Measurements from ENCODE around the gene PTPRT. TPM values are rescaled to one million over a fixed set of nuclear protein-coding genes. Genes with fewer than 3 reads are reported as not detected.

Gene PTPRT
- total and polyA plus RNA-seq, 2 of the 13 experiments (the other 11 are each of a cell fraction or from before 2014, with no cell fraction given): under 0.01 to 0.09 TPM

- TF ChIP-seq DZIP1 (CRISPR knock-in tag; IDR thresholded peaks at IDR 0.05) (no peak), RAD51 (IDR thresholded peaks at IDR 0.05; ENCODE audit: borderline replicate concordance) (no peak), KLF6 (CRISPR knock-in tag; IDR thresholded peaks at IDR 0.05) (no peak), ETV6 (CRISPR knock-in tag; conservative IDR thresholded peaks at IDR 0.05) (no peak), ZNF337 (CRISPR knock-in tag; IDR thresholded peaks at IDR 0.05; ENCODE audit: borderline replicate concordance, low read depth) (no peak), NR1H2 (CRISPR knock-in tag; IDR thresholded peaks at IDR 0.05; ENCODE audit: borderline replicate concordance, low read depth) (no peak), RCOR2 (CRISPR knock-in tag; IDR thresholded peaks at IDR 0.05) (no peak)
Observed at GRCh38 chr20:43006651-43007375, 182.9 kb downstream of the PTPRT start (continued).

DNA sequence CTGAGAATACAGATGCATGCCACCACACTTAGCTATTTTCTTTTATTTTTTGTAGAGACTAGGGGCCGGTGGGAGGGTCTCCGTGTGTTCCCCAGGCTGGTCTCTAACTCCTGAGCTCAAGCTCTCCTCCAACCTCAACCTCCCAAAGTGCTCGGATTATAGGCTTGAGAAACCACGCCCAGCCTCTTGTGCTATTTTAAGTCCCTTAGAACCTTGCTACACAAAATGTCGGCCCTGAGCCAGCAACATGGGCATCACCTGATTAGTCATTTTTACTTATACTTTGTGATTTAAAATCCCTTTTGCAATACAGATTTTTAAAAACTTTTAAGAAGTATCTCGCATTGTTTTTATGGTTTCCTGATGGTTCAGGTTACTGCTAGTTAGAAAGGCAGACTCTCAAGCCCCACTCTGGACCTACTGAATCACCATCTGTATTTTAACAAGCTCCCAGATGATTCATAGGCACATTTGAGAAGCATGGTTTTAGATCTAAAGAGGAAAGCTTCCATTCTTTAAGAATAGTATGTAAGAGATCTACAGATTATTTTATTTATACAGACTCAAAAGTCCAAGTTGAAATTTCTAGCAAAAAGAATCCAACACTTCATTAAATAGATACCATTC, 186.3 kb downstream of the PTPRT start:
- CTCF ChIA-PET (ENCODE audit: low intra/inter-chr PET ratio, low total read pairs): no interaction called here
- Histone ChIP-seq H3K79me2 (ENCODE audit: insufficient read depth, low read length) (no peaks in the 10 kb centered on the region), H4K20me1 (ENCODE audit: insufficient read depth, low read length) (no peaks in the 10 kb centered on the region), H3K27ac (ENCODE audit: extremely low read length, insufficient read depth, low read length) (no peak overlapping the region), H3K4me1 (ENCODE audit: insufficient read depth, low read length) (no peaks in the 10 kb centered on the region), H3K27me3 (ENCODE audit: control insufficient read depth in 1 of 2, insufficient read depth in 2 of 2, low read length in 2 of 2) (no peaks in the 10 kb centered on the region), H2AFZ (ENCODE audit: low read length) (no peak overlapping the region), H3K4me3 (replicated peaks in 1 of 3; ENCODE audit: insufficient read depth in 1 of 3, low read depth in 2 of 3, low read length in 3 of 3) (no peak overlapping the region), H3K9me3 (ENCODE audit: low read length) (no peaks in the 10 kb centered on the region), H3K9ac (ENCODE audit: insufficient read depth, low read depth, low read length) (no peak overlapping the region), H3K4me2 (ENCODE audit: low read depth, low read length) (no peak overlapping the region), H3K36me3 (replicated peaks in 1 of 2; ENCODE audit: control insufficient read depth in 1 of 2, insufficient read depth in 2 of 2, low read length in 2 of 2) (no peaks in the 10 kb centered on the region)
- intact Hi-C loops (cut with micrococcal nuclease; ENCODE audit: unreplicated experiment) (no loop called here), in situ Hi-C loops (cut with HindIII; ENCODE audit: extremely low pct_ligation_motif_present, low pct_unique_long_range_greater_than_20kb) (no loop called here)
- no peak for ATAC-seq
- POLR2A ChIA-PET: no interaction called here
- BruUV-seq (replicated peaks): no TSS peak
- TF ChIP-seq PHF8 (CRISPR knock-in tag; IDR thresholded peaks at IDR 0.05) (no peak), ZNF343 (CRISPR knock-in tag; IDR thresholded peaks at IDR 0.05) (no peak), FOXA3 (CRISPR knock-in tag; IDR thresholded peaks at IDR 0.05) (no peak), ZMYM4 (CRISPR knock-in tag; IDR thresholded peaks at IDR 0.05) (no peak), ZNF382 (CRISPR knock-in tag; IDR thresholded peaks at IDR 0.05; ENCODE audit: borderline replicate concordance) (no peak), ZNF550 (CRISPR knock-in tag; IDR thresholded peaks at IDR 0.05; ENCODE audit: borderline replicate concordance) (no peak), ZNF598 (CRISPR knock-in tag; IDR thresholded peaks at IDR 0.05; ENCODE audit: borderline replicate concordance) (no peak), ZSCAN20 (CRISPR knock-in tag; IDR thresholded peaks at IDR 0.05; ENCODE audit: borderline replicate concordance) (no peak)
- TF ChIP-seq, protein P1, sequence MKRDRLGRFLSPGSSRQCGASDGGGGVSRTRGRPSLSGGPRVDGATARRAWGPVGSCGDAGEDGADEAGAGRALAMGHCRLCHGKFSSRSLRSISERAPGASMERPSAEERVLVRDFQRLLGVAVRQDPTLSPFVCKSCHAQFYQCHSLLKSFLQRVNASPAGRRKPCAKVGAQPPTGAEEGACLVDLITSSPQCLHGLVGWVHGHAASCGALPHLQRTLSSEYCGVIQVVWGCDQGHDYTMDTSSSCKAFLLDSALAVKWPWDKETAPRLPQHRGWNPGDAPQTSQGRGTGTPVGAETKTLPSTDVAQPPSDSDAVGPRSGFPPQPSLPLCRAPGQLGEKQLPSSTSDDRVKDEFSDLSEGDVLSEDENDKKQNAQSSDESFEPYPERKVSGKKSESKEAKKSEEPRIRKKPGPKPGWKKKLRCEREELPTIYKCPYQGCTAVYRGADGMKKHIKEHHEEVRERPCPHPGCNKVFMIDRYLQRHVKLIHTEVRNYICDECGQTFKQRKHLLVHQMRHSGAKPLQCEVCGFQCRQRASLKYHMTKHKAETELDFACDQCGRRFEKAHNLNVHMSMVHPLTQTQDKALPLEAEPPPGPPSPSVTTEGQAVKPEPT (CRISPR knock-in tag; IDR thresholded peaks at IDR 0.05; ENCODE audit: low read depth): no peak
- DNase-seq (ENCODE audit: low spot score): no peak
- FAIRE-seq: no peak
- 2% methylated on average over 6 of the region's 6 CpGs for WGBS (ENCODE audit: low lambda C conversion rate)
